ENCODE measurements around the gene BCL7C. TPM values are rescaled to one million over a fixed set of nuclear protein-coding genes. Genes with fewer than 3 reads are reported as not detected.

The BCL7C gene
- total RNA-seq, 1 experiment from 2014 or later = 33.9 TPM

GRCh38 chr16:30922420-30922959 lies 28.6 kb upstream of the BCL7C start:
- Mint-ChIP-seq H3K27me3 (ENCODE audit: insufficient read depth, unreplicated experiment) (no peaks in the 10 kb centered on the region), H3K27ac (ENCODE audit: low read depth, unreplicated experiment) (peak overlapping the region; percentile 100), H3K36me3 (ENCODE audit: insufficient read depth, unreplicated experiment) (peaks cover 28% of the 10 kb centered on the region), H3K9me3 (ENCODE audit: unreplicated experiment) (peaks cover 6% of the 10 kb centered on the region), H3K4me1 (ENCODE audit: insufficient read depth, unreplicated experiment) (peaks cover 14% of the 10 kb centered on the region), H3K4me3 (ENCODE audit: unreplicated experiment) (peak overlapping the region; percentile 98)
- CTCF ChIA-PET = interaction anchor here (0.7 to 0.9 kb wide), 3 partner anchors 27 to 188 kb away, joined by 3 to 5 read pairs (median 4); no protein-coding TSS in a partner anchor
- POLR2A ChIA-PET = interaction anchor here (0.6 to 1.0 kb wide), 8 partner anchors 16 to 1056 kb away, joined by 3 to 5 read pairs (median 4); partner anchors contain the start of gene CTF1
- TSS peak; percentile 80 for BruUV-seq (replicated peaks)
- intact Hi-C loops (cut with micrococcal nuclease) = loop anchor here (2.0 kb wide), 1 partner anchor 28 kb away; the partner anchor contains the start of gene BCL7C
- peak; percentile 99 for DNase-seq (ENCODE audit: unreplicated experiment)
- TF ChIP-seq CTCF (IDR thresholded peaks at IDR 0.05; ENCODE audit: unreplicated experiment) = no peak

- intact Hi-C loops (cut with micrococcal nuclease) = loop anchor here (1.0 to 2.0 kb wide), 2 partner anchors 27 to 78 kb away; partner anchors contain the start of gene BCL7C
- peak; percentile 29 for DNase-seq (ENCODE audit: unreplicated experiment)
- peaks cover 14% of the 10 kb centered on the region for H3K4me1 Mint-ChIP-seq (ENCODE audit: insufficient read depth, unreplicated experiment)
- H3K4me3 Mint-ChIP-seq (ENCODE audit: unreplicated experiment) = peak overlapping the region; percentile 98
- peaks cover 23% of the 10 kb centered on the region for H3K36me3 Mint-ChIP-seq (ENCODE audit: insufficient read depth, unreplicated experiment)
- no TSS peak for BruUV-seq (replicated peaks)
- POLR2A ChIA-PET = interaction anchor here (0.6 to 1.0 kb wide), 8 partner anchors 16 to 1055 kb away, joined by 3 to 5 read pairs (median 4); partner anchors contain the start of gene CTF1
- H3K27me3 Mint-ChIP-seq (ENCODE audit: insufficient read depth, unreplicated experiment) = no peaks in the 10 kb centered on the region
- peaks cover 6% of the 10 kb centered on the region for H3K9me3 Mint-ChIP-seq (ENCODE audit: unreplicated experiment)
- CTCF ChIA-PET = interaction anchor here (0.7 to 1.0 kb wide), 4 partner anchors 27 to 188 kb away, joined by 3 to 5 read pairs (median 4); no protein-coding TSS in a partner anchor
- peak overlapping the region; percentile 100 for H3K27ac Mint-ChIP-seq (ENCODE audit: low read depth, unreplicated experiment)
- TF ChIP-seq CTCF (IDR thresholded peaks at IDR 0.05; ENCODE audit: unreplicated experiment) = peak; percentile 42
Observed at GRCh38 chr16:30921748-30922419, 28.0 kb upstream of the BCL7C start.

GRCh38 chr16:30921459-30921747 lies 27.5 kb upstream of the BCL7C start:
- H3K27me3 Mint-ChIP-seq (ENCODE audit: insufficient read depth, unreplicated experiment) = no peaks in the 10 kb centered on the region
- CTCF ChIA-PET = interaction anchor here (0.6 to 2.6 kb wide), 4 partner anchors 20 to 80 kb away, joined by 3 to 18 read pairs (median 4); no protein-coding TSS in a partner anchor
- peaks cover 22% of the 10 kb centered on the region for H3K36me3 Mint-ChIP-seq (ENCODE audit: insufficient read depth, unreplicated experiment)
- peak overlapping the region; percentile 98 for H3K4me3 Mint-ChIP-seq (ENCODE audit: unreplicated experiment)
- H3K27ac Mint-ChIP-seq (ENCODE audit: low read depth, unreplicated experiment) = no peak overlapping the region
- no peak for DNase-seq (ENCODE audit: unreplicated experiment)
- peaks cover 6% of the 10 kb centered on the region for H3K9me3 Mint-ChIP-seq (ENCODE audit: unreplicated experiment)
- peaks cover 14% of the 10 kb centered on the region for H3K4me1 Mint-ChIP-seq (ENCODE audit: insufficient read depth, unreplicated experiment)
- TF ChIP-seq CTCF (IDR thresholded peaks at IDR 0.05; ENCODE audit: unreplicated experiment) = no peak
- BruUV-seq (replicated peaks) = no TSS peak
- POLR2A ChIA-PET = no interaction called here
- intact Hi-C loops (cut with micrococcal nuclease) = loop anchor here (1.0 kb wide), 1 partner anchor 77 kb away; no protein-coding TSS in a partner anchor

GRCh38 chr16:30920891-30921290 lies 27.0 kb upstream of the BCL7C start:
- intact Hi-C loops (cut with micrococcal nuclease) = loop anchor here (1.0 kb wide), 1 partner anchor 77 kb away; no protein-coding TSS in a partner anchor

More at GRCh38 chr16:30920891-30921290, 27.0 kb upstream of the BCL7C start:
- Mint-ChIP-seq H3K27me3 (ENCODE audit: insufficient read depth, unreplicated experiment) (no peaks in the 10 kb centered on the region), H3K4me1 (ENCODE audit: insufficient read depth, unreplicated experiment) (peaks cover 10% of the 10 kb centered on the region), H3K36me3 (ENCODE audit: insufficient read depth, unreplicated experiment) (peaks cover 16% of the 10 kb centered on the region), H3K9me3 (ENCODE audit: unreplicated experiment) (peaks cover 6% of the 10 kb centered on the region), H3K4me3 (ENCODE audit: unreplicated experiment) (peak overlapping the region; percentile 98), H3K27ac (ENCODE audit: low read depth, unreplicated experiment) (no peak overlapping the region)
- ChIA-PET POLR2A (no interaction called here), CTCF (interaction anchor here (0.6 to 2.6 kb wide), 4 partner anchors 19 to 79 kb away, joined by 3 to 18 read pairs (median 4); no protein-coding TSS in a partner anchor)
- no peak for TF ChIP-seq CTCF (IDR thresholded peaks at IDR 0.05; ENCODE audit: unreplicated experiment)
- no peak for DNase-seq (ENCODE audit: unreplicated experiment)
- no TSS peak for BruUV-seq (replicated peaks)

Measured in MCF 10A (cell line).